ENCODE data around the gene GAB3.

DNA sequence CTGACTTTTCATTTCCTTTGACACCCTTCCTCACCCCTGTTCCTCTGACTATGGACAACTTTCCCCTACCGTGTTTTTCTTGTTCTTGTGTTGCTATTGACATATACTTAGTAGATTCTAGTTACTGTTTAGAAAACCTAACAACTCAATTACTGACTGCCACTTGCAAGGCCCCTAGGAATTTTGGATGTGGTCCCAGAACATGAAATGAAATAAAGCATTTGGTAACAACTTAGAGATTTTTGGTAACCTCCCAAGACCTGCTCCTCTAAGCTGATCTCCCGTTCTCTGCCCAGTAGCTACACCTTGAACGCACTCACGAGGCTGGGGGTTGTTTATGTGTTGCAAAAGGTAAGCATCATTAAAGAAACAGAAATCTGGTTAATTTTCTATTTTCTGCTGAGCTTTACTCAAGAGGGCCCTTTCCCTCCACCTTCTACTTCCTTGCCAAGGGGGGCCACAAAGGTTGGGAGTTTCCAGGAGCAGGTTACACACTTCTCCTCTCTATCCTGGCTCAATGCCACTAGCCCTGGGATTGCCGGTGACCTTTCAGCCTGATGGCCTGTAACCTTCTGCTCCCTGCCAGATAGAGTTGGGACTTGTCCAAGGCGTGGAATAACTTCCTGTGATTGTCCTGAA lies 20.5 kb downstream of the GAB3 start:
- TF ChIP-seq, protein P1, sequence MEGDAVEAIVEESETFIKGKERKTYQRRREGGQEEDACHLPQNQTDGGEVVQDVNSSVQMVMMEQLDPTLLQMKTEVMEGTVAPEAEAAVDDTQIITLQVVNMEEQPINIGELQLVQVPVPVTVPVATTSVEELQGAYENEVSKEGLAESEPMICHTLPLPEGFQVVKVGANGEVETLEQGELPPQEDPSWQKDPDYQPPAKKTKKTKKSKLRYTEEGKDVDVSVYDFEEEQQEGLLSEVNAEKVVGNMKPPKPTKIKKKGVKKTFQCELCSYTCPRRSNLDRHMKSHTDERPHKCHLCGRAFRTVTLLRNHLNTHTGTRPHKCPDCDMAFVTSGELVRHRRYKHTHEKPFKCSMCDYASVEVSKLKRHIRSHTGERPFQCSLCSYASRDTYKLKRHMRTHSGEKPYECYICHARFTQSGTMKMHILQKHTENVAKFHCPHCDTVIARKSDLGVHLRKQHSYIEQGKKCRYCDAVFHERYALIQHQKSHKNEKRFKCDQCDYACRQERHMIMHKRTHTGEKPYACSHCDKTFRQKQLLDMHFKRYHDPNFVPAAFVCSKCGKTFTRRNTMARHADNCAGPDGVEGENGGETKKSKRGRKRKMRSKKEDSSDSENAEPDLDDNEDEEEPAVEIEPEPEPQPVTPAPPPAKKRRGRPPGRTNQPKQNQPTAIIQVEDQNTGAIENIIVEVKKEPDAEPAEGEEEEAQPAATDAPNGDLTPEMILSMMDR (optimal IDR thresholded peaks at IDR 0.05 in 1 of 3, IDR thresholded peaks at IDR 0.05 in 1 of 3, conservative IDR thresholded peaks at IDR 0.05 in 1 of 3; ENCODE audit: extremely low read depth in 1 of 3, insufficient read depth in 2 of 3, low read length in 3 of 3): no peak
- TF ChIP-seq EZH2 (IDR thresholded peaks at IDR 0.05; ENCODE audit: low read length): no peak

All from keratinocyte (primary cell).